ENCODE data around the gene KMT2B. TPM values are rescaled to one million over a fixed set of nuclear protein-coding genes. Genes with fewer than 3 reads are reported as not detected.

KMT2B gene
- total RNA-seq, 1 experiment from 2014 or later = 65.3 TPM

DNA sequence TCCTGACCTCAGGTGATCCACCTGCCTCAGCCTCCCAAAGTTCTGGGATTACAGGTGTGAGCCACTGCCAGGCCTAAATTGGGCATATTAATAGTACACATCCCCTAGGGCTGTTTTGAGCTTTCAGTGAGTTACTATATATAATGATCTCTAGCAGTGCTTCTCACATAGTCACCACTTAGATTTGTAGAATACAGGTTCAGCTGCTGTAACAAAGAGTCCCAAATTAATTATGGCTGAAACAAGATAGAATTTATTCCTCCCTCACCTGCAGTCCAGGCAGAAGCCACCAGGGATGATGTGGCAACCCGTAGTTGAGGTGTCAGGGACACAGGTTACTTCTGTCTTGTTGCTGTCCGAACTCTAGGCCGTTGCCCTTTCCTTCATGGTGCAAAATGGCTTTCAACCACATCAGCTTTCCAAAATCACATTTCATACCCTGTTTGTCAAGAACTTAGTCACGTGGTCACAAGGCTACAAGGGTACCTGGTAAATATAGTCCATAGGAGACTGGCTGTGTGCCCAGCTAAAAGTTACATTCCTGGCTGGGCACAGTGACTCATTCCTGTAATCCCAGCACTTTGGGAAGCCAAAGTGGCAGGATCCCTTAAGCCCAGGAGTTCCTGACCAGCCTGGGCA lies 43.0 kb downstream of the KMT2B start:
- H3K27ac Mint-ChIP-seq (ENCODE audit: unreplicated experiment) = no peak overlapping the region
- BruUV-seq (replicated peaks) = no TSS peak

DNA sequence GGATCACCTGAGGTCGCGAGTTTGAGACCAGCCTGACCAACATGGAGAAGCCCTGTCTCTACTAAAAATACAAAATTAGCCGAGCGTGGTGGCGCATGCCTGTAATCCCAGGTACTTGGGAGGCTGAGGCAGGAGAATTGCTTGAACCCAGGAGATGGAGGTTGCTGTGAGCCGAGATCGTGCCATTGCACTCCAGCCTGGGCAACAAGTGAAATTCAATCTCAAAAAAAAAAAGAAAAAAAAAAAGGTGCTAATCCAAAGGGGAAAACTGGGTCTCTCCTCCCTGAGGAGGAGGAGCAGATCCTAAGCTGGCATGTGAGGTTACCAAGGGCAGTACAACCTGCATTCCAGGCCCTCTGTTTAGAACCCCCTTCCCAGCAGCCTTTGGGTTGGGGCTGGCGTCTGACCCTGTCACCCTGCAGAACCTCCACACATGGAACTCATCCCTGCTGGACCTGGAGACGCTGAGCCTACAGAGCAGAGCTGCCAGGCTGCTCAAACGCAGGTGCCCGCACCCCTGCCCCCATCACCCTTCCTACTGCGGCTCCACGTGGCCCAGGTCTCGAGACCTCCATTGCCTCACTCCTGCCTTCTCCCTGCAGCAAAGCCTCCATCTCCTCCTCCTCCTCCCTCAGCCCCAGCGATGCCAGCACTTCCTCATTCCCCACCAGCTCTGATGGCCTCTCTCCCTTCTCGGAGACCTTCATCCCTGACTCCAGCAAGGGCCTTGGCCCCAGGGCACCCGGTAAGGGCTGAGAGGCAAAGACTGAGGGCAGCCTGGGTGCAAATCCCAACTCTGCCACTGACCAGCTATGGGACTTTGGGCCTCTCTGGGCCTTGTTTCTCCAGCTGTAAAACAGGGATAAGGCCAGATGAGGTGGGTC lies 46.9 kb downstream of the KMT2B start:
- Mint-ChIP-seq H3K4me1 (ENCODE audit: low read depth, unreplicated experiment) (peaks cover 2% of the 10 kb centered on the region), H3K27ac (ENCODE audit: unreplicated experiment) (no peak overlapping the region), H3K4me3 (ENCODE audit: low read depth, unreplicated experiment) (no peak overlapping the region), H3K36me3 (ENCODE audit: insufficient read depth, unreplicated experiment) (peaks cover 59% of the 10 kb centered on the region), H3K9me3 (ENCODE audit: low read depth, unreplicated experiment) (no peaks in the 10 kb centered on the region), H3K27me3 (ENCODE audit: unreplicated experiment) (no peaks in the 10 kb centered on the region)
- TF ChIP-seq, protein P1, sequence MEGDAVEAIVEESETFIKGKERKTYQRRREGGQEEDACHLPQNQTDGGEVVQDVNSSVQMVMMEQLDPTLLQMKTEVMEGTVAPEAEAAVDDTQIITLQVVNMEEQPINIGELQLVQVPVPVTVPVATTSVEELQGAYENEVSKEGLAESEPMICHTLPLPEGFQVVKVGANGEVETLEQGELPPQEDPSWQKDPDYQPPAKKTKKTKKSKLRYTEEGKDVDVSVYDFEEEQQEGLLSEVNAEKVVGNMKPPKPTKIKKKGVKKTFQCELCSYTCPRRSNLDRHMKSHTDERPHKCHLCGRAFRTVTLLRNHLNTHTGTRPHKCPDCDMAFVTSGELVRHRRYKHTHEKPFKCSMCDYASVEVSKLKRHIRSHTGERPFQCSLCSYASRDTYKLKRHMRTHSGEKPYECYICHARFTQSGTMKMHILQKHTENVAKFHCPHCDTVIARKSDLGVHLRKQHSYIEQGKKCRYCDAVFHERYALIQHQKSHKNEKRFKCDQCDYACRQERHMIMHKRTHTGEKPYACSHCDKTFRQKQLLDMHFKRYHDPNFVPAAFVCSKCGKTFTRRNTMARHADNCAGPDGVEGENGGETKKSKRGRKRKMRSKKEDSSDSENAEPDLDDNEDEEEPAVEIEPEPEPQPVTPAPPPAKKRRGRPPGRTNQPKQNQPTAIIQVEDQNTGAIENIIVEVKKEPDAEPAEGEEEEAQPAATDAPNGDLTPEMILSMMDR (IDR thresholded peaks at IDR 0.05; ENCODE audit: unreplicated experiment) = no peak
- no TSS peak for BruUV-seq (replicated peaks)
- DNase-seq = no peak
- CTCF ChIA-PET = no interaction called here
- intact Hi-C loops (cut with micrococcal nuclease; ENCODE audit: unreplicated experiment) = no loop called here

More for the DNA sequence above, 43.0 kb downstream of the KMT2B start:
- Mint-ChIP-seq H3K36me3 (ENCODE audit: insufficient read depth, unreplicated experiment) (peaks cover 82% of the 10 kb centered on the region), H3K27me3 (ENCODE audit: unreplicated experiment) (no peaks in the 10 kb centered on the region), H3K4me3 (ENCODE audit: low read depth, unreplicated experiment) (no peak overlapping the region), H3K4me1 (ENCODE audit: low read depth, unreplicated experiment) (peaks cover 11% of the 10 kb centered on the region), H3K9me3 (ENCODE audit: low read depth, unreplicated experiment) (no peaks in the 10 kb centered on the region)
- CTCF ChIA-PET = no interaction called here
- TF ChIP-seq, protein P1 (IDR thresholded peaks at IDR 0.05; ENCODE audit: unreplicated experiment) = no peak
- DNase-seq = no peak
- intact Hi-C loops (cut with micrococcal nuclease; ENCODE audit: unreplicated experiment) = no loop called here

DNA sequence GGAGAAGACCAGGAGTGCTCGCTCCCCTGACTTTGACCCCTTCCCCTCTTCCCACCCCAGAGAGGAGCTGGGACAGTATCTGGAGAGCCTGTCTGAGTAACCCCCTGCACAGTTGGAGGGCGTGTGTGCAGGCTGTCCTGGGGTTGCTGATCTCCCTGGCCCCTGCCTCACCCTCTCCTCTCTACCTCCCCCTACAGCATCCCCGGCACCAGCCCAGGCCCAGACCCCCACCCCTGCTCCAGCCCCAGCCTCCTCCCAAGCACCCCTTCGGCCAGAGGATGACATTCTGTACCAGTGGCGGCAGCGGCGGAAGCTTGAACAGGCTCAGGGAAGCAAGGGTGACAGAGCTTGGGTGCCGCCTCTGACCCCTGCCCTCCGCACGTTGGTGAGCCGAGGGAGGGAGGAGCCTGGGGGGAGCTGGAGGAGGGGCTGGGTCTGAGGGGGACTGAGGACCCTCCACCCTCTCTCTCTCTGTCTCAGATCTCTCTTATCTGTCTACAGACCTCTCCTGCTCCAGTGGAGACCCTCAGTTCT lies 48.8 kb downstream of the KMT2B start:
- Mint-ChIP-seq H3K4me1 (ENCODE audit: low read depth, unreplicated experiment) (no peaks in the 10 kb centered on the region), H3K4me3 (ENCODE audit: low read depth, unreplicated experiment) (no peak overlapping the region), H3K9me3 (ENCODE audit: low read depth, unreplicated experiment) (no peaks in the 10 kb centered on the region), H3K27me3 (ENCODE audit: unreplicated experiment) (no peaks in the 10 kb centered on the region), H3K36me3 (ENCODE audit: insufficient read depth, unreplicated experiment) (peaks cover 59% of the 10 kb centered on the region), H3K27ac (ENCODE audit: unreplicated experiment) (no peak overlapping the region)
- CTCF ChIA-PET = interaction anchor here (0.6 kb wide), 2 partner anchors 19 to 385 kb away, joined by 3 to 4 read pairs; no protein-coding TSS in a partner anchor
- no peak for DNase-seq
- no TSS peak for BruUV-seq (replicated peaks)
- intact Hi-C loops (cut with micrococcal nuclease; ENCODE audit: unreplicated experiment) = no loop called here
- TF ChIP-seq, protein P1 (IDR thresholded peaks at IDR 0.05; ENCODE audit: unreplicated experiment) = no peak

DNA sequence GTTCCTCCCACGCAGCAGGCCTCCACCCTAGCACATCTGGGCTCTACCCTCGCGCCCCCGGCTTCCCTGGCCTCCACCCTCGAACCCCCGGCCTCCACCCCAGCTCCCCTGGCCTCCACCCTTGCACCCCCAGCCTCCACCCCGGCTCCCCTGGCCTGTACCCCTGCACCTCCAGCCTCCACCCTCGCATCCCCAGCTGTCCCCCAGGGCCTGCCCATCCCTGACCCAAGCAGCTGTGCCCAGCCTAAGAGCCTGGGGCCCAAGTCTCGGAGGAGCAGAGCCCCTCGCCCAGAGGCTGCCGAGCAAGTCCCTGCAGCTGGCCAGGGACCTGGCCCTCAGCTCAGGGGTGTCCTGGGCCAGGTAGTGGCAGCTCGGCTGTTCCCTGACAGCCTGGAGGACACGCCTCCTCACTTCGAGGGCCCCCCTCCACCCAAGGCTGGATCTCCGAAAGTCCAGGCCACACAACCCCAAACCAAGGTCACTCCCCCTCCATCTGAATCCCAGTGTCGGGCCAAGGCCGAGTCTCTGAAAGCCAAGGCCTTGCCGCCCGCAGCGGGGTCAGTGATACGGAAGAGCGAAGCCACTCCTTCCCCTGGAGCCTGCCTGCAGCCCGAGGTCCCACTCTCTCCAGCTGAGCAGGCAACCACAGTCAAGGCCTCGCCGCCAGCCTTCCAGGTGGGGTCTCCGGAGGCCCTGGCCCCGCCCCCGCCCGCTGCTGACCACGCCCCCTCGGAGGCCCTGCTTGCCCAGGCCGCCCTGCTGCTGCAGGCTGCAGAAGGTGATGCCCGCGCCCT lies 49.7 kb downstream of the KMT2B start:
- H3K36me3 Mint-ChIP-seq (ENCODE audit: insufficient read depth, unreplicated experiment) = peaks cover 51% of the 10 kb centered on the region
- H3K4me1 Mint-ChIP-seq (ENCODE audit: low read depth, unreplicated experiment) = no peaks in the 10 kb centered on the region
- no peaks in the 10 kb centered on the region for H3K9me3 Mint-ChIP-seq (ENCODE audit: low read depth, unreplicated experiment)
- BruUV-seq (replicated peaks) = no TSS peak
- no peaks in the 10 kb centered on the region for H3K27me3 Mint-ChIP-seq (ENCODE audit: unreplicated experiment)
- CTCF ChIA-PET = interaction anchor here (0.6 kb wide), 1 partner anchor 386 kb away, joined by 4 read pairs; no protein-coding TSS in a partner anchor
- no peak for DNase-seq
- TF ChIP-seq, protein P1 (IDR thresholded peaks at IDR 0.05; ENCODE audit: unreplicated experiment) = no peak
- no peak overlapping the region for H3K27ac Mint-ChIP-seq (ENCODE audit: unreplicated experiment)
- H3K4me3 Mint-ChIP-seq (ENCODE audit: low read depth, unreplicated experiment) = no peak overlapping the region
- intact Hi-C loops (cut with micrococcal nuclease; ENCODE audit: unreplicated experiment) = no loop called here
